ENCODE measurements around the gene ZBTB3. TPM values are rescaled to one million over a fixed set of nuclear protein-coding genes. Genes with fewer than 3 reads are reported as not detected.

Gene ZBTB3
- total and polyA plus RNA-seq, 2 experiments from 2014 or later, result 4.0 to 11.0 TPM

GRCh38 chr11:62796281-62796680, 42.3 kb upstream of the ZBTB3 start:
- H2AFZ ChIP-seq, result no peak overlapping the region
- H3K4me3 ChIP-seq, result no peak overlapping the region
- peaks cover 10% of the 10 kb centered on the region for H3K79me2 ChIP-seq
- H3K4me2 ChIP-seq, result no peak overlapping the region
- WGBS (ENCODE audit: low lambda C conversion rate, missing lambda C conversion rate), result 76% methylated on average over 7 of the region's 7 CpGs
- H3K4me1 ChIP-seq (ENCODE audit: insufficient read depth), result peaks cover 14% of the 10 kb centered on the region
- H3K27me3 ChIP-seq, result no peaks in the 10 kb centered on the region
- no peak for DNase-seq (ENCODE audit: low spot score)
- no peaks in the 10 kb centered on the region for H4K20me1 ChIP-seq (ENCODE audit: insufficient read depth, poor library complexity, severe bottlenecking)
- H3K9me2 ChIP-seq (replicated peaks; ENCODE audit: insufficient read depth), result no peaks in the 10 kb centered on the region
- no peaks in the 10 kb centered on the region for H3K9me3 ChIP-seq (ENCODE audit: low read depth)
- no peaks in the 10 kb centered on the region for H3K36me3 ChIP-seq (replicated peaks; ENCODE audit: insufficient read depth, low read depth)
- no peak for TF ChIP-seq EZH2 (IDR thresholded peaks at IDR 0.05; ENCODE audit: borderline replicate concordance)
- no peak overlapping the region for H3K27ac ChIP-seq

DNA sequence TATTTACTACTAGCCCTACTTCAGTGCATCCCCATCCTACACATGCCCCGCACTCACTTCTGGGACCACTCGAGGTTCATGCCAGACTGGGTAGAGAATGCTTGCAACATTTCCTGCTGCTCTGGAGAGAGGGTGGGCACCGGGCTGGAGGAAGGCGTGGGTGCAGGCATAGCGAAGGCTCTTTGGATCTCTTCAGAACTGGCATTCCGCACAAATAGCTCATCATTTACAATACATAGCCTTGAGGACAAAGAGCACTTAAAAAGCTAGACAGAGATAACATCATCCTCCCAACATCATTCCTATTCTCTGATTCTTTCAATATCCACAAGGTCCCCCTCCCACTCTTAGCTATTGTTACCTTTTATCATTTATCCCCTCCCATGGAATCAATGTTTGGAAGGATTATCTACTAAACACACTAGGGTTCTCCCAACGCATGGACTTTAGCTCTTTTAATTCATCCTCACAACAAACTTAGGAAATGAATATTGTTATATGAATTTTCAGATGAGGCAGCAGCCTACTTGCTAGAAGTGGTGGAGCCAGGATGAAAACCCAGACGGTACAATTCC, 40.3 kb upstream of the ZBTB3 start:
- Histone ChIP-seq H3K9me2 (replicated peaks; ENCODE audit: insufficient read depth) (no peaks in the 10 kb centered on the region), H3K4me2 (no peak overlapping the region), H3K4me1 (ENCODE audit: insufficient read depth) (peaks cover 23% of the 10 kb centered on the region), H4K20me1 (ENCODE audit: insufficient read depth, poor library complexity, severe bottlenecking) (no peaks in the 10 kb centered on the region), H3K36me3 (replicated peaks; ENCODE audit: insufficient read depth, low read depth) (no peaks in the 10 kb centered on the region), H3K4me3 (no peak overlapping the region), H3K9me3 (ENCODE audit: low read depth) (no peaks in the 10 kb centered on the region), H3K27ac (no peak overlapping the region), H3K79me2 (peaks cover 27% of the 10 kb centered on the region), H3K27me3 (no peaks in the 10 kb centered on the region), H2AFZ (no peak overlapping the region)
- DNase-seq (ENCODE audit: low spot score), result no peak
- WGBS (ENCODE audit: low lambda C conversion rate, missing lambda C conversion rate), result 89% methylated on average over 8 of the region's 8 CpGs
- no peak for TF ChIP-seq EZH2phosphoT487 (IDR thresholded peaks at IDR 0.05; ENCODE audit: low read depth, severe bottlenecking, unreplicated experiment)
- no peak for TF ChIP-seq EZH2 (IDR thresholded peaks at IDR 0.05; ENCODE audit: borderline replicate concordance)
- TF ChIP-seq CTCF (IDR thresholded peaks at IDR 0.05; ENCODE audit: poor library complexity), result no peak

DNA sequence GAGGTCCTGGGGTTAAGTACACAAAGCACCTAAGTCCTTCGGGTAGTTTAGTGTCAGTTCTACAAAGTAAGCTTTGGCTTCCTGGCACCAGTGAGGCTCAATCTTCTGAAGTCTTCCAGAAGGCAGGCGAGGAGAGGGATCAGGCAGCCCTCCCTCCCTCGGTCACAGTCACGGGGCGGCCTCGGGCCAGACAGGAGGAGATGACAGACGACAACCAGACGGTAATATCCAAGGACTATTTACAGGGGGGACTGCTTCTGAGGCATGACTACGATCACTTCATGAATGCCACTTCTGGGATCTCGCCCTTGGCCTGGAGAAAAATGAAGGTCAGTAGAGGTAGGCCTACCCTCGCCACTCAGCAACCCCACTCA, 38.2 kb upstream of the ZBTB3 start:
- 23% methylated on average over 11 of the region's 11 CpGs for WGBS (ENCODE audit: low lambda C conversion rate, missing lambda C conversion rate)
- Histone ChIP-seq H3K79me2 (peaks cover 43% of the 10 kb centered on the region), H3K27ac (peak overlapping the region; percentile 73), H3K4me3 (no peak overlapping the region), H3K4me2 (peak overlapping the region; percentile 92), H3K9me3 (ENCODE audit: low read depth) (no peaks in the 10 kb centered on the region), H3K27me3 (no peaks in the 10 kb centered on the region), H4K20me1 (ENCODE audit: insufficient read depth, poor library complexity, severe bottlenecking) (no peaks in the 10 kb centered on the region), H3K4me1 (ENCODE audit: insufficient read depth) (peaks cover 32% of the 10 kb centered on the region), H3K9me2 (replicated peaks; ENCODE audit: insufficient read depth) (no peaks in the 10 kb centered on the region), H2AFZ (peak overlapping the region; percentile 10), H3K36me3 (replicated peaks; ENCODE audit: insufficient read depth, low read depth) (no peaks in the 10 kb centered on the region)
- TF ChIP-seq CTCF (IDR thresholded peaks at IDR 0.05; ENCODE audit: poor library complexity) (no peak), EZH2phosphoT487 (IDR thresholded peaks at IDR 0.05; ENCODE audit: low read depth, severe bottlenecking, unreplicated experiment) (no peak), EZH2 (IDR thresholded peaks at IDR 0.05; ENCODE audit: borderline replicate concordance) (no peak)
- peak; percentile 59 for DNase-seq (ENCODE audit: low spot score)

- peak within 1 kb of the TSS; percentile 87 for H3K4me3 ChIP-seq
- H3K79me2 ChIP-seq, result peaks cover 43% of the 10 kb centered on the region
- no peak for TF ChIP-seq CTCF (IDR thresholded peaks at IDR 0.05; ENCODE audit: poor library complexity)
- no peak for TF ChIP-seq EZH2phosphoT487 (IDR thresholded peaks at IDR 0.05; ENCODE audit: low read depth, severe bottlenecking, unreplicated experiment)
- TF ChIP-seq EZH2 (IDR thresholded peaks at IDR 0.05; ENCODE audit: borderline replicate concordance), result no peak
- H3K27me3 ChIP-seq, result no peaks in the 10 kb centered on the region
- DNase-seq (ENCODE audit: low spot score), result peak; percentile 95
- no peaks in the 10 kb centered on the region for H3K9me3 ChIP-seq (ENCODE audit: low read depth)
- H3K4me2 ChIP-seq, result peak within 1 kb of the TSS; percentile 92
- no peaks in the 10 kb centered on the region for H3K9me2 ChIP-seq (replicated peaks; ENCODE audit: insufficient read depth)
- H3K4me1 ChIP-seq (ENCODE audit: insufficient read depth), result peaks cover 32% of the 10 kb centered on the region
- H2AFZ ChIP-seq, result peak within 1 kb of the TSS; percentile 21
- H3K27ac ChIP-seq, result peak within 1 kb of the TSS; percentile 73
- no peaks in the 10 kb centered on the region for H4K20me1 ChIP-seq (ENCODE audit: insufficient read depth, poor library complexity, severe bottlenecking)
- H3K36me3 ChIP-seq (replicated peaks; ENCODE audit: insufficient read depth, low read depth), result no peaks in the 10 kb centered on the region
- WGBS (ENCODE audit: low lambda C conversion rate, missing lambda C conversion rate), result under 1% methylated on average over 45 of the region's 58 CpGs
These were observed 37.7 kb upstream of the ZBTB3 start, which contains the start of gene TMEM223 for GRCh38 chr11:62791501-62792201. Gene TMEM223, minus strand, starts transcription at chr11:62792006. Its CDS starts 12 bp downstream, at chr11:62791994.

Data from hepatocyte (in vitro differentiated cells).